ENCODE results near the gene APOD. TPM values are rescaled to one million over a fixed set of nuclear protein-coding genes. Genes with fewer than 3 reads are reported as not detected.

APOD gene
- total RNA-seq, 4 donors from 2014 or later: 1,911 to 7,779 (median 5,257) TPM

DNA sequence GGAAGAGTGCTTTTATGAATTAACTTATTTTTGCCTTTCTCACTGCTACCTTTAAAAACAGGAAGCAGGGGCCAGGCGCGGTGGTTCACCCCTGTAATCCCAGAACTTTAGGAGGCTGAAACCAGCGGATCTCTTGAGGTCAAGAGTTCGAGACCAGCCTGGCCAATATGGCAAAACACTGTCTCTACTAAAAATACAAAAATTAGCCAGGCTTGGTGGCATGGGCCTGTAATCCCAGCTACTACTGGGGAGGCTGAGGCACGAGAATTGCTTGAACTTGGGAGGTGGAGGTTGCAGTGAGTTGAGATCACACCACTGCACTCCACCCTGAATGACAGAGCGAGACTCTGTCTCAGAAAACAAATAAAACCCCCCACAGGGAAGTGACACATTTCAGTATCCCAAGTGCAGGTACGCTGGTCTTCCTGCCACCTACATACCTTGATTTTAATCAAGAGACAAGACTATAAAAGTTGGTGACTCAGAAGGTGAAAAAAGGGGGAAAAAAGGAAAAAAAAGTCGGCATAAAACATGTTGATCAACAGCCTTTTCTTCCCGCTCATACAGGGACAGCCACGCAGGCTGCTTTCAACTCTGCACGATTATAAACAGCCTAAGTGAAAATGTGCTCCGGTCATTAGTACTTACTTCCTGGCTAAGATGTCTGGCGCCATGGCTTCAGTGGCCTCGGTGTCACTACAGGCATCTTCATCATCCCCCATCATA is 59.4 kb downstream of the APOD start:
- WGBS, 2 donors: 83 to 85% methylated on average over 14 of the region's 14 CpGs
- TF ChIP-seq EP300 (IDR thresholded peaks at IDR 0.05) (no peak), POLR2A (IDR thresholded peaks at IDR 0.05) (no peak)
- no peak overlapping the region for H3K4me3 ChIP-seq
- H3K9me3 ChIP-seq: no peaks in the 10 kb centered on the region
- peaks cover 0 to 6% (median 0%) of the 10 kb centered on the region in 4 donors for H3K4me1 ChIP-seq
- H3K27ac ChIP-seq: no peak overlapping the region
- peaks cover 0 to 42% (median 0%) of the 10 kb centered on the region in 3 donors for H3K36me3 ChIP-seq
- H3K27me3 ChIP-seq: no peaks in the 10 kb centered on the region
- no peak for DNase-seq (ENCODE audit: low spot score in 2 of 2)

GRCh38 chr3:195522254-195523023 is 61.3 kb downstream of the APOD start:
- peaks cover 0 to 6% (median 0%) of the 10 kb centered on the region in 4 donors for H3K4me1 ChIP-seq
- H3K36me3 ChIP-seq: peaks cover 0 to 47% (median 0%) of the 10 kb centered on the region in 3 donors
- TF ChIP-seq POLR2A (IDR thresholded peaks at IDR 0.05): no peak
- peak; percentile 55 to 86 (median 78) for TF ChIP-seq CTCF (IDR thresholded peaks at IDR 0.05)
- no peak for TF ChIP-seq EP300 (IDR thresholded peaks at IDR 0.05)
- 57 to 58% methylated on average over 6 of the region's 6 CpGs for WGBS, 2 donors
- H3K27ac ChIP-seq: no peak overlapping the region
- no peak overlapping the region for H3K4me3 ChIP-seq
- no peaks in the 10 kb centered on the region for H3K9me3 ChIP-seq
- DNase-seq (ENCODE audit: low spot score in 2 of 2): no peak
- H3K27me3 ChIP-seq: no peaks in the 10 kb centered on the region

Small RNAs within 50 kb of the gene (small RNA-seq; reads per million reads assigned to genes)
- not detected for gene RN7SL73P
- gene RNU6ATAC24P: not detected

Other genes with a start within 250 kb of the APOD start
- gene ACAP2, start 140.9 kb downstream of the APOD start, total RNA-seq: 10 to 100 TPM; 53.5 to 69.8 (median 62.5) TPM
- 10 to 100 TPM; 66.6 to 98.1 (median 87.4) TPM for gene PPP1R2, start 40.6 kb downstream of the APOD start, total RNA-seq
- gene MUC20, start 137.0 kb upstream of the APOD start, total RNA-seq: 10 to 100 TPM; 11.0 to 67.5 (median 22.9) TPM
- gene MUC4, start 228.0 kb upstream of the APOD start, total RNA-seq: not detected

All from tibial nerve (tissue), 4 donors.